Psoas muscle (tissue), 8 donors: ENCODE data around the gene GRB7. TPM values are rescaled to one million over a fixed set of nuclear protein-coding genes. Genes with fewer than 3 reads are reported as not detected.

ENCODE experiments used
- ATAC-seq, 4 donors: fragments of 200-7000 bp; cut with Tn5 transposase; one replicate each; pipeline ENCODE4 v1.9.1; 2020; ENCODE audit warnings: moderate library complexity in 3 of 4, mild to moderate bottlenecking in 2 of 4
- DNase-seq, 2 donors: peaks; one replicate each; pipeline ENCODE4 v3.0.0-alpha.2; 2020
- H3K27ac ChIP-seq: fragments of 200-600 bp; one replicate; pipeline ENCODE4 v1.8.0; 2022
- H3K27me3 ChIP-seq, 3 donors: fragments of 200-600 bp in 1 of 3; one replicate each; pipeline versions ENCODE4 v1.6.1 to v1.8.0; 2013 to 2022; ENCODE audit warnings: low read length in 2 of 3, mild to moderate bottlenecking in 2 of 3, moderate library complexity in 1 of 3; ENCODE audit not compliant: insufficient read depth in 3 of 3
- H3K36me3 ChIP-seq, 2 donors: fragments of 200-600 bp in 1 of 2; one replicate each; pipeline versions ENCODE4 v1.6.1 to v1.8.0; 2013 to 2022; ENCODE audit warnings: low read depth in 1 of 2, mild to moderate bottlenecking in 1 of 2, moderate library complexity in 1 of 2; ENCODE audit not compliant: insufficient read depth in 1 of 2
- H3K4me1 ChIP-seq: fragments of 200-600 bp; one replicate; pipeline ENCODE4 v1.8.0; 2022
- H3K4me3 ChIP-seq: fragments of 200-600 bp; one replicate; pipeline ENCODE4 v1.8.0; 2022; ENCODE audit warnings: mild to moderate bottlenecking
- H3K9me3 ChIP-seq: fragments of 200-600 bp; one replicate; pipeline ENCODE4 v1.8.0; 2022
- CTCF ChIP-seq: fragments of 200-600 bp; IDR thresholded peaks from one replicate; pipeline ENCODE4 v1.8.0; 2022; ENCODE audit warnings: antibody characterized with exemption
- WGBS, 3 donors: extraction: QIAGEN DNeasy Blood & Tissue Kit; methylation state at CpG; one replicate each; pipeline versions ENCODE4 v1.1.6 to v1.1.7; 2013; 5-methylcytosine and 5-hydroxymethylcytosine counted together
- intact Hi-C, 2 donors: fragments of 100-400 bp; cut with DNase I; formaldehyde crosslinking; loops; one replicate each; pipeline versions ENCODE4 v1.11.0 to v1.14.2; 2022
- polyA plus RNA-seq, 3 donors: library from polyadenylated mRNA; stranded (reverse); fragments of 200-250 nt; gene quantifications; one replicate each; pipeline ENCODE4 v1.2.3, GENCODE V29; 2013
- total RNA-seq, 4 donors: library from RNA; stranded (reverse); fragmentation: NEBNext Ultra II Directional in 2 of 4; extraction: Animal tissue kit (Norgen Biotek cat#: 25700) in 2 of 4; gene quantifications; one replicate each; pipeline versions ENCODE4 v1.2.1 to v1.2.4, GENCODE V29; 2021 to 2023
- donor health status: healthy with polysubstance abuse.
- donor health status: DM: no; HTN: no; CAD: no; lungs with moderate emphysema.
- donor health status: Bipolar disorder and iron deficiency.
- donor health status: healthy.
- donor health status: DM: yes; HTN: yes; CAD: no.
- donor health status: DM: no; HTN: no; CAD: no.
- donor health status: DM: no; HTN: no; CAD: no.
- donor health status: DM: yes; HTN: yes; CAD: no.

GRB7 gene
- total and polyA plus RNA-seq, 7 donors = 0.06 to 0.69 TPM; not detected in 5

- Histone ChIP-seq H3K27me3 (peaks cover 0 to 10% (median 0%) of the 10 kb centered on the region in 3 donors), H3K36me3 (no peaks in the 10 kb centered on the region), H3K9me3 (no peaks in the 10 kb centered on the region), H3K4me3 (no peak overlapping the region), H3K27ac (no peak overlapping the region), H3K4me1 (no peaks in the 10 kb centered on the region)
- TF ChIP-seq CTCF = no peak
- 54 to 58% (median 54%) methylated on average over 3 of the region's 3 CpGs for WGBS, 3 donors
- no peak for DNase-seq
- ATAC-seq = no peak
- intact Hi-C loops = no loop called here
These were observed 29.4 kb downstream of the GRB7 start for GRCh38 chr17:39767147-39767546.

DNA sequence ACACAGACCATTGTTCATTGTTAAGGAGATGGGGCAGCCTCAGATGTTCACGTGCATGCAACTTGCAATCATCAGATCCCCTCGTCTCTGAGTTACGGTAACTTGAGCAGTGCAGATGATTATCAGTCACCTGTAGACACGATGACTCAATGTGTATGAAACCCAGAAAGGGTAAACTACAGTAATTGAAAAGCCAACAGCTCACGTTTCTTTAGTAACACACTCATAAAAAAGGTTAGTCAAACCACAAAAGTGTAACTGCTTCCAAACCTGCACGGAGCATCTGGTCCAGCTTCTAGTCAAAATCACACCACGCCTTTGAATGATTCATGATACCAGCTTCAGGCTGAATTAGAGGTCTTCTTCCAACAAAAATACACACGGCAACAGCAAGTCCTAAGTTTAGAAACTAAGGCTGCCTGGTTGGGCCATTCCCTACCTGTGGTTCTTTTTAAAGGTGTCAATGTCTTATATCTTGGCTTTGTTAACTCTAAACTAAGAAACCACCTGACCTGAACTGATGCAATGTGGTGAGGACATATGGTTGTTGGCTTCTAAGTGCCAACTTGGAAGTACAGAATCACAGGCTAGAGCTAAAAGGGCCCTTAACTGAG lies 32.3 kb downstream of the GRB7 start:
- H3K9me3 ChIP-seq = no peaks in the 10 kb centered on the region
- H3K4me3 ChIP-seq = no peak overlapping the region
- ATAC-seq (no peak), DNase-seq (no peak)
- peaks cover 0 to 4% (median 0%) of the 10 kb centered on the region in 3 donors for H3K27me3 ChIP-seq
- no peaks in the 10 kb centered on the region for H3K4me1 ChIP-seq
- H3K27ac ChIP-seq = no peak overlapping the region
- intact Hi-C loops = no loop called here
- no peaks in the 10 kb centered on the region for H3K36me3 ChIP-seq
- WGBS, 3 donors = 45 to 49% (median 45%) methylated on average over 8 of the region's 8 CpGs
- no peak for TF ChIP-seq CTCF

GRCh38 chr17:39772415-39772814 lies 34.7 kb downstream of the GRB7 start:
- Histone ChIP-seq H3K4me3 (no peak overlapping the region), H3K27me3 (peaks cover 0 to 7% (median 0%) of the 10 kb centered on the region in 3 donors), H3K4me1 (no peaks in the 10 kb centered on the region), H3K36me3 (no peaks in the 10 kb centered on the region), H3K9me3 (no peaks in the 10 kb centered on the region), H3K27ac (no peak overlapping the region)
- no peak for DNase-seq
- ATAC-seq = no peak
- no peak for TF ChIP-seq CTCF
- intact Hi-C loops = no loop called here

- Histone ChIP-seq H3K27ac (no peak overlapping the region), H3K27me3 (peaks cover 0 to 7% (median 0%) of the 10 kb centered on the region in 3 donors), H3K9me3 (no peaks in the 10 kb centered on the region), H3K36me3 (no peaks in the 10 kb centered on the region), H3K4me1 (no peaks in the 10 kb centered on the region), H3K4me3 (no peak overlapping the region)
- no peak for TF ChIP-seq CTCF
- DNase-seq (no peak), ATAC-seq (no peak)
- WGBS, 3 donors = 77 to 84% (median 78%) methylated on average over 7 of the region's 7 CpGs
- intact Hi-C loops = no loop called here
These were observed 35.5 kb downstream of the GRB7 start for GRCh38 chr17:39772987-39773934.
